Smooth muscle cell (in vitro differentiated cells): Measurements from ENCODE around the gene IRF5. TPM values are rescaled to one million over a fixed set of nuclear protein-coding genes. Genes with fewer than 3 reads are reported as not detected.
A peak's percentile ranks its signal among the peaks of the same experiment; 100 is the strongest.

Experiments
- DNase-seq: peaks from one replicate; lab custom pipeline; 2025; ENCODE audit not compliant: unreplicated experiment; lab: John Stamatoyannopoulos, UW
- H2AFZ ChIP-seq: fragments of 200-600 bp; sonication (generic); 2 replicates; pipeline ENCODE4 v1.6.0; 2016; ENCODE audit warnings: antibody characterized with exemption, low read depth, mild to moderate bottlenecking
- H3F3A ChIP-seq: fragments of 200-600 bp; sonication (generic); 2 replicates; pipeline ENCODE4 v1.6.0; 2017; ENCODE audit warnings: antibody characterized with exemption, low read depth
- H3K27ac ChIP-seq: fragments of 200-600 bp; sonication (generic); 2 replicates; pipeline ENCODE4 v1.5.1; 2016; ENCODE audit warnings: low read depth, mild to moderate bottlenecking
- H3K27me3 ChIP-seq: fragments of 200-600 bp; sonication (generic); 2 replicates; pipeline ENCODE4 v1.6.1; 2016; ENCODE audit warnings: low read depth, mild to moderate bottlenecking
- H3K36me3 ChIP-seq: fragments of 200-600 bp; sonication (generic); 2 replicates; pipeline ENCODE4 v1.5.1; 2016; ENCODE audit warnings: low read depth
- H3K4me1 ChIP-seq: fragments of 200-600 bp; sonication (generic); 2 replicates; pipeline ENCODE4 v1.5.1; 2016; ENCODE audit warnings: low read depth
- H3K4me2 ChIP-seq: fragments of 200-600 bp; sonication (generic); 2 replicates; pipeline ENCODE4 v1.6.0; 2016; ENCODE audit warnings: mild to moderate bottlenecking
- H3K4me3 ChIP-seq: fragments of 200-600 bp; sonication (generic); 2 replicates; pipeline ENCODE4 v1.5.1; 2016; ENCODE audit warnings: mild to moderate bottlenecking
- H3K79me2 ChIP-seq: fragments of 200-600 bp; sonication (generic); 2 replicates; pipeline ENCODE4 v1.6.0; 2016; ENCODE audit warnings: low read depth, mild to moderate bottlenecking
- H3K9ac ChIP-seq: fragments of 200-600 bp; sonication (generic); 2 replicates; pipeline ENCODE4 v1.6.0; 2016; ENCODE audit warnings: low read depth
- H3K9me3 ChIP-seq: fragments of 200-600 bp; sonication (generic); replicated peaks from 2 replicates; pipeline ENCODE4 v1.5.1; 2016; ENCODE audit warnings: low read depth
- H4K20me1 ChIP-seq: fragments of 200-600 bp; sonication (generic); 2 replicates; pipeline ENCODE4 v1.6.0; 2016; ENCODE audit warnings: low read depth
- CTCF ChIP-seq: fragments of 200-600 bp; sonication (generic); IDR thresholded peaks from 2 replicates; pipeline ENCODE4 v1.5.1; 2017; ENCODE audit warnings: borderline replicate concordance, mild to moderate bottlenecking, antibody characterized with exemption; ENCODE audit not compliant: insufficient read depth, poor library complexity, severe bottlenecking
- WGBS: methylation state at CpG from one replicate; pipeline ENCODE4 v1.1.7; 2016; ENCODE audit warnings: low lambda C conversion rate; 5-methylcytosine and 5-hydroxymethylcytosine counted together
- polyA plus RNA-seq: library from polyadenylated mRNA; unstranded; fragments of >200 nt; fragmentation: Nextera tagmentation; extraction: Ambion mirVana; gene quantifications from 2 replicates; pipeline ENCODE4 v1.2.1, GENCODE V29; 2016
- total RNA-seq: library from RNA; depleted of rRNA; stranded (reverse); fragments of >200 nt; gene quantifications from 2 replicates; pipeline ENCODE4 v1.2.3, GENCODE V29; 2014

Gene IRF5, protein sequence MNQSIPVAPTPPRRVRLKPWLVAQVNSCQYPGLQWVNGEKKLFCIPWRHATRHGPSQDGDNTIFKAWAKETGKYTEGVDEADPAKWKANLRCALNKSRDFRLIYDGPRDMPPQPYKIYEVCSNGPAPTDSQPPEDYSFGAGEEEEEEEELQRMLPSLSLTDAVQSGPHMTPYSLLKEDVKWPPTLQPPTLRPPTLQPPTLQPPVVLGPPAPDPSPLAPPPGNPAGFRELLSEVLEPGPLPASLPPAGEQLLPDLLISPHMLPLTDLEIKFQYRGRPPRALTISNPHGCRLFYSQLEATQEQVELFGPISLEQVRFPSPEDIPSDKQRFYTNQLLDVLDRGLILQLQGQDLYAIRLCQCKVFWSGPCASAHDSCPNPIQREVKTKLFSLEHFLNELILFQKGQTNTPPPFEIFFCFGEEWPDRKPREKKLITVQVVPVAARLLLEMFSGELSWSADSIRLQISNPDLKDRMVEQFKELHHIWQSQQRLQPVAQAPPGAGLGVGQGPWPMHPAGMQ
- total RNA-seq, result 0.76 and 1.2 TPM in 2 replicates
- 0.35 TPM in 1 of 2 replicates, not detected in the other for polyA plus RNA-seq

- H3K27ac ChIP-seq, result no peak within 1 kb of the TSS
- peaks cover 73% of the 10 kb centered on the region for H3K27me3 ChIP-seq
- DNase-seq, result no peak
- H3K79me2 ChIP-seq, result no peaks in the 10 kb centered on the region
- TF ChIP-seq CTCF, result no peak
- no peaks in the 10 kb centered on the region for H4K20me1 ChIP-seq
- H3K36me3 ChIP-seq, result no peaks in the 10 kb centered on the region
- peak within 1 kb of the TSS; percentile 50 for H3K4me3 ChIP-seq
- H3F3A ChIP-seq, result no peaks in the 10 kb centered on the region
- H3K4me1 ChIP-seq, result no peaks in the 10 kb centered on the region
- H3K9ac ChIP-seq, result no peak within 1 kb of the TSS
- H2AFZ ChIP-seq, result peak within 1 kb of the TSS; percentile 37
- H3K9me3 ChIP-seq, result no peaks in the 10 kb centered on the region
- WGBS, result 5% methylated on average over 64 of the region's 83 CpGs
- peak within 1 kb of the TSS; percentile 96 for H3K4me2 ChIP-seq
Observed at GRCh38 chr7:128937647-128938543, at the start of gene IRF5. Gene IRF5 (plus strand): TSS chr7:128937927. CDS start chr7:128942082, 4,155 bp downstream.

- H2AFZ ChIP-seq, result no peak overlapping the region
- H3K36me3 ChIP-seq, result no peaks in the 10 kb centered on the region
- H3K4me2 ChIP-seq, result no peak overlapping the region
- no peak for DNase-seq
- H3K27ac ChIP-seq, result no peak overlapping the region
- H3F3A ChIP-seq, result no peaks in the 10 kb centered on the region
- H3K9ac ChIP-seq, result no peak overlapping the region
- H4K20me1 ChIP-seq, result no peaks in the 10 kb centered on the region
- no peaks in the 10 kb centered on the region for H3K9me3 ChIP-seq
- WGBS, result 90% methylated on average over 7 of the region's 7 CpGs
- no peaks in the 10 kb centered on the region for H3K79me2 ChIP-seq
- H3K4me3 ChIP-seq, result no peak overlapping the region
- H3K4me1 ChIP-seq, result no peaks in the 10 kb centered on the region
- no peak for TF ChIP-seq CTCF
- no peaks in the 10 kb centered on the region for H3K27me3 ChIP-seq
Observed at GRCh38 chr7:128888039-128888755, 49.5 kb upstream of the IRF5 start.

GRCh38 chr7:128888756-128889095 is 49.0 kb upstream of the IRF5 start:
- Histone ChIP-seq H3K27ac (no peak overlapping the region), H3K79me2 (no peaks in the 10 kb centered on the region), H3K27me3 (no peaks in the 10 kb centered on the region), H3K9me3 (no peaks in the 10 kb centered on the region), H3F3A (no peaks in the 10 kb centered on the region), H3K9ac (no peak overlapping the region), H3K4me1 (no peaks in the 10 kb centered on the region), H2AFZ (no peak overlapping the region), H4K20me1 (no peaks in the 10 kb centered on the region), H3K4me2 (no peak overlapping the region), H3K36me3 (no peaks in the 10 kb centered on the region), H3K4me3 (no peak overlapping the region)
- no peak for DNase-seq
- 81% methylated on average over 11 of the region's 11 CpGs for WGBS
- TF ChIP-seq CTCF, result no peak
